HG03378 (cell line): ENCODE measurements around the gene CNDP1.
"Not testable (repeated sequence)": the region's sequence is repeated elsewhere in the genome, so short reads cannot be mapped to it uniquely, and the experiment has no call there.

Experiments
- ATAC-seq: cut with Tn5 transposase; IDR thresholded peaks from one replicate; pipeline ENCODE4 v1.9.1; 2021; ENCODE audit warnings: mild to moderate bottlenecking, moderate library complexity; ENCODE audit not compliant: unreplicated experiment

The CNDP1 gene

GRCh38 chr18:74520096-74520833 is 14.0 kb upstream of the CNDP1 start:
- no peak for ATAC-seq

GRCh38 chr18:74521068-74521725 is 13.1 kb upstream of the CNDP1 start:
- no peak for ATAC-seq

- ATAC-seq = no peak
Measured at GRCh38 chr18:74522635-74523548, 11.4 kb upstream of the CNDP1 start.

GRCh38 chr18:74524097-74524496 is 10.2 kb upstream of the CNDP1 start:
- no peak for ATAC-seq

- not testable (repeated sequence) for ATAC-seq
Measured at GRCh38 chr18:74524915-74525314, 9.4 kb upstream of the CNDP1 start.

- no peak for ATAC-seq
Measured at GRCh38 chr18:74525741-74526140, 8.6 kb upstream of the CNDP1 start.

- ATAC-seq = no peak
Measured at GRCh38 chr18:74526488-74526887, 7.8 kb upstream of the CNDP1 start.

- peak; percentile 80 for ATAC-seq
Measured at GRCh38 chr18:74528478-74528877, 5.8 kb upstream of the CNDP1 start.

- no peak for ATAC-seq
Measured at GRCh38 chr18:74528913-74529312, 5.4 kb upstream of the CNDP1 start.

GRCh38 chr18:74529378-74529777 is 4.9 kb upstream of the CNDP1 start:
- no peak for ATAC-seq

GRCh38 chr18:74529811-74530583 is 4.3 kb upstream of the CNDP1 start:
- no peak for ATAC-seq

- ATAC-seq = no peak
Measured at GRCh38 chr18:74530584-74530862, 3.8 kb upstream of the CNDP1 start.

GRCh38 chr18:74531043-74531442 is 3.3 kb upstream of the CNDP1 start:
- no peak for ATAC-seq

GRCh38 chr18:74532511-74533025 is 1.7 kb upstream of the CNDP1 start:
- no peak for ATAC-seq

- ATAC-seq = no peak
Measured at GRCh38 chr18:74533666-74534065, 634 bp upstream of the CNDP1 start.

- ATAC-seq = no peak
Measured at GRCh38 chr18:74534981-74535649, 815 bp downstream of the CNDP1 start.

- ATAC-seq = no peak
Measured at GRCh38 chr18:74539289-74539688, 5.0 kb downstream of the CNDP1 start.

GRCh38 chr18:74540652-74541421 is 6.5 kb downstream of the CNDP1 start:
- ATAC-seq = no peak
